H1 (cell line): ENCODE data around the gene ELF4. TPM values are rescaled to one million over a fixed set of nuclear protein-coding genes. Genes with fewer than 3 reads are reported as not detected.

Experiments used
- CTCF ChIA-PET: fragments of 300-600 bp; sonication (Branson Sonifier 250); formaldehyde crosslinking; loops from one replicate; lab custom pipeline; 2021; ENCODE audit not compliant: partially characterized antibody; lab: Charles Lee
- POLR2A ChIA-PET: fragments of 300-600 bp; sonication (Branson Sonifier 250); formaldehyde crosslinking; loops from one replicate; lab custom pipeline; 2021; ENCODE audit warnings: inconsistent platforms; ENCODE audit not compliant: partially characterized antibody; lab: Charles Lee
- DNase-seq, 2 experiments: peaks; one replicate each; pipeline versions ENCODE4 v3.0.0 to v3.0.0-alpha.2; 2010 to 2022; ENCODE audit warnings: low spot score in 2 of 2, low read depth in 1 of 2, mixed read lengths in 1 of 2
- FAIRE-seq: peaks from 2 replicates; lab custom pipeline; 2011; peaks lifted over from hg19 to GRCh38; lab: Jason Lieb, UNC
- H2AFZ ChIP-seq: 2 replicates; pipeline ENCODE4 v1.8.1; 2012; ENCODE audit warnings: low read length, inconsistent platforms
- H2AK5ac ChIP-seq: 2 replicates; pipeline ENCODE4 v1.6.1; 2013; ENCODE audit warnings: low read depth, low read length
- H2BK120ac ChIP-seq: replicated peaks from 2 replicates; pipeline ENCODE3; 2013; ENCODE audit warnings: low read depth, low read length, inconsistent platforms
- H2BK12ac ChIP-seq: 2 replicates; pipeline ENCODE4 v1.6.1; 2013; ENCODE audit warnings: low read depth, low read length
- H2BK15ac ChIP-seq: 2 replicates; pipeline ENCODE4 v1.6.1; 2013; ENCODE audit warnings: low read length
- H2BK20ac ChIP-seq: 2 replicates; pipeline ENCODE4 v1.6.1; 2013; ENCODE audit warnings: low read length
- H2BK5ac ChIP-seq: 2 replicates; pipeline ENCODE4 v1.6.1; 2013; ENCODE audit warnings: low read depth, low read length
- H3K14ac ChIP-seq: 2 replicates; pipeline ENCODE4 v1.6.1; 2013; ENCODE audit warnings: inconsistent platforms; ENCODE audit not compliant: insufficient read length
- H3K18ac ChIP-seq: 2 replicates; pipeline ENCODE4 v1.6.1; 2013; ENCODE audit warnings: low read length; ENCODE audit errors: extremely low read depth
- H3K23ac ChIP-seq: 2 replicates; pipeline ENCODE4 v1.6.1; 2013; ENCODE audit warnings: inconsistent platforms; ENCODE audit not compliant: insufficient read length
- H3K23me2 ChIP-seq: 2 replicates; pipeline ENCODE4 v1.6.1; 2013; ENCODE audit warnings: low read depth, low read length
- H3K27ac ChIP-seq: 2 replicates; pipeline ENCODE4 v1.6.1; 2011; ENCODE audit warnings: low read depth, low read length, inconsistent platforms
- H3K27me3 ChIP-seq, 4 experiments: replicated peaks in 1 of 4; 1 replicate in 1 of 4; 2 replicates in 3 of 4; pipeline versions ENCODE4 v1.6.1 to v1.8.1; 2011 to 2013; ENCODE audit warnings: low read length in 3 of 4, mild to moderate bottlenecking in 3 of 4, inconsistent platforms in 2 of 4, mixed read lengths in 2 of 4, moderate library complexity in 1 of 4; ENCODE audit not compliant: control insufficient read depth in 3 of 4, insufficient read depth in 3 of 4; ENCODE audit errors: extremely low read depth in 1 of 4
- H3K36me3 ChIP-seq, 4 experiments: 2 replicates each; pipeline versions ENCODE4 v1.6.1 to v1.8.1; 2011 to 2013; ENCODE audit warnings: mild to moderate bottlenecking in 4 of 4, low read length in 3 of 4, moderate library complexity in 2 of 4, control low read depth in 1 of 4, inconsistent platforms in 1 of 4; ENCODE audit not compliant: insufficient read depth in 4 of 4, control insufficient read depth in 2 of 4
- H3K4ac ChIP-seq: replicated peaks from 2 replicates; pipeline ENCODE3; 2013; ENCODE audit warnings: low read length, low read depth, mixed read lengths, inconsistent platforms; ENCODE audit not compliant: insufficient read length
- H3K4me1 ChIP-seq, 4 experiments: replicated peaks in 1 of 4; 1 replicate in 1 of 4; 2 replicates in 3 of 4; pipeline versions ENCODE4 v1.6.1 to v1.8.1; 2011 to 2013; ENCODE audit warnings: low read length in 3 of 4, inconsistent platforms in 2 of 4, mixed read lengths in 1 of 4; ENCODE audit not compliant: insufficient read depth in 4 of 4, control insufficient read depth in 3 of 4
- H3K4me2 ChIP-seq, 2 experiments: 2 replicates each; pipeline versions ENCODE4 v1.6.1 to v1.8.1; 2011 to 2013; ENCODE audit warnings: low read depth in 2 of 2, low read length in 2 of 2, control low read depth in 1 of 2, inconsistent platforms in 1 of 2, mild to moderate bottlenecking in 1 of 2; ENCODE audit not compliant: insufficient read depth in 1 of 2
- H3K4me3 ChIP-seq, 4 experiments: fragments of 200-600, 300-600 bp in 1 of 4; sonication (generic), shearing (Covaris generic), sonication (Bioruptor Twin) in 1 of 4; 2 replicates each; pipeline versions ENCODE4 v1.5.1 to v1.8.1; 2011 to 2016; ENCODE audit warnings: low read length in 4 of 4, low read depth in 3 of 4, control low read depth in 2 of 4, inconsistent platforms in 2 of 4, mild to moderate bottlenecking in 2 of 4, mixed read lengths in 1 of 4, moderate library complexity in 1 of 4; ENCODE audit not compliant: insufficient read depth in 2 of 4; ENCODE audit errors: extremely low read depth in 1 of 4
- H3K56ac ChIP-seq: replicated peaks from 2 replicates; pipeline ENCODE3; 2013; ENCODE audit warnings: low read depth, mild to moderate bottlenecking, mixed read lengths, low read length, inconsistent platforms; ENCODE audit not compliant: insufficient read length
- H3K79me1 ChIP-seq: 2 replicates; pipeline ENCODE4 v1.6.1; 2013; ENCODE audit warnings: low read depth, low read length, control low read depth
- H3K79me2 ChIP-seq, 2 experiments: 2 replicates each; pipeline versions ENCODE4 v1.6.1 to v1.8.1; 2012 to 2013; ENCODE audit warnings: low read length in 2 of 2, mild to moderate bottlenecking in 2 of 2, inconsistent platforms in 1 of 2; ENCODE audit not compliant: insufficient read depth in 2 of 2, control insufficient read depth in 1 of 2
- H3K9ac ChIP-seq, 4 experiments: replicated peaks in 1 of 4; 1 replicate in 1 of 4; 2 replicates in 3 of 4; pipeline versions ENCODE4 v1.6.1 to v1.8.1; 2011 to 2013; ENCODE audit warnings: low read depth in 3 of 4, low read length in 3 of 4, control low read depth in 2 of 4, mild to moderate bottlenecking in 2 of 4, moderate library complexity in 2 of 4, inconsistent platforms in 1 of 4; ENCODE audit errors: extremely low read depth in 1 of 4
- H3K9me3 ChIP-seq, 2 experiments: 2 replicates each; pipeline versions ENCODE4 v1.6.1 to v1.8.1; 2012 to 2013; ENCODE audit warnings: mild to moderate bottlenecking in 2 of 2, moderate library complexity in 2 of 2, control low read depth in 1 of 2, inconsistent platforms in 1 of 2, low read depth in 1 of 2, low read length in 1 of 2, mixed read lengths in 1 of 2; ENCODE audit not compliant: insufficient read depth in 2 of 2
- H4K20me1 ChIP-seq, 2 experiments: replicated peaks in 1 of 2; 2 replicates each; pipeline versions ENCODE3 to v1.8.1; 2011 to 2013; ENCODE audit warnings: inconsistent platforms in 2 of 2, low read length in 2 of 2, mild to moderate bottlenecking in 1 of 2; ENCODE audit not compliant: insufficient read depth in 2 of 2, control insufficient read depth in 1 of 2
- H4K5ac ChIP-seq: 2 replicates; pipeline ENCODE4 v1.6.1; 2013; ENCODE audit warnings: low read length, low read depth, mixed read lengths, inconsistent platforms; ENCODE audit not compliant: insufficient read length
- H4K8ac ChIP-seq: 2 replicates; pipeline ENCODE4 v1.8.0; 2013; ENCODE audit warnings: mild to moderate bottlenecking, moderate library complexity, low read length, inconsistent platforms; ENCODE audit not compliant: insufficient read depth; ENCODE audit errors: extremely low read depth
- H4K91ac ChIP-seq: replicated peaks from 2 replicates; pipeline ENCODE3; 2013; ENCODE audit warnings: low read length, mixed read lengths, inconsistent platforms; ENCODE audit not compliant: insufficient read length
- ATF2 ChIP-seq: IDR thresholded peaks from 2 replicates; pipeline ENCODE4 v1.6.1; 2012; ENCODE audit warnings: low read length, inconsistent platforms
- BCL11A ChIP-seq, 2 experiments: IDR thresholded peaks; one replicate each; pipeline ENCODE4 v1.6.1; 2011; ENCODE audit warnings: low read depth in 2 of 2, low read length in 2 of 2, mild to moderate bottlenecking in 2 of 2
- CTBP2 ChIP-seq: IDR thresholded peaks from 2 replicates; pipeline ENCODE4 v1.7.0; 2011; ENCODE audit warnings: borderline replicate concordance, mild to moderate bottlenecking, moderate library complexity, mixed read lengths, low read length; ENCODE audit not compliant: insufficient read depth, insufficient read length
- EZH2 ChIP-seq: fragments of 200-600 bp; sonication (generic); IDR thresholded peaks from 2 replicates; pipeline ENCODE4 v1.7.1; 2012; ENCODE audit warnings: low read depth, mild to moderate bottlenecking, moderate library complexity, low read length, inconsistent platforms; ENCODE audit not compliant: severe bottlenecking
- HDAC2 ChIP-seq, 2 experiments: fragments of 300-600 bp in 1 of 2; sonication (generic) in 1 of 2; IDR thresholded peaks; 2 replicates each; pipeline ENCODE4 v1.6.1; 2011 to 2012; ENCODE audit warnings: low read depth in 2 of 2, low read length in 2 of 2, mild to moderate bottlenecking in 2 of 2, moderate library complexity in 2 of 2, borderline replicate concordance in 1 of 2, inconsistent platforms in 1 of 2
- KDM5A ChIP-seq: fragments of 200-600 bp; IDR thresholded peaks from 2 replicates; pipeline ENCODE4 v1.7.1; 2012; ENCODE audit warnings: mild to moderate bottlenecking, low read length, inconsistent platforms, mixed read lengths
- SP4 ChIP-seq: IDR thresholded peaks from 2 replicates; pipeline ENCODE4 v1.6.1; 2012; ENCODE audit warnings: low read length, inconsistent platforms
- WGBS, 2 experiments: shearing (Covaris generic) in 1 of 2; methylation state at CpG; one replicate each; pipeline versions ENCODE4 v1.1.6 to v1.1.7; 2013 to 2015; ENCODE audit warnings: low lambda C conversion rate in 2 of 2, mixed read lengths in 2 of 2, inconsistent platforms in 1 of 2, low coverage in 1 of 2, missing lambda C conversion rate in 1 of 2; ENCODE audit not compliant: insufficient replicate concordance in 2 of 2, insufficient coverage in 1 of 2, insufficient read length in 1 of 2; ENCODE audit errors: extremely low coverage in 1 of 2, missing lambda C conversion rate in 1 of 2; 5-methylcytosine and 5-hydroxymethylcytosine counted together
- polyA plus RNA-seq, 7 experiments: library from polyadenylated mRNA; depleted of rRNA in 3 of 7; stranded (reverse) in 5 of 7; unstranded in 2 of 7; fragments of >200 nt in 5 of 7; fragments of 200-250 nt in 2 of 7; gene quantifications; 1 replicate in 5 of 7; 2 replicates in 1 of 7; 4 replicates in 1 of 7; pipeline versions ENCODE4 v1.2.1 to v1.2.3, GENCODE V29; 2011 to 2013; ENCODE audit warnings: missing spikeins in 2 of 7, mixed read lengths in 2 of 7
- total RNA-seq: library from RNA; stranded (reverse); fragmentation: NEBNext Ultra II Directional; extraction: Animal tissue kit (Norgen Biotek cat#: 25700); gene quantifications from 2 replicates; pipeline ENCODE4 v1.2.1, GENCODE V29; 2021

ELF4 gene
- total and polyA plus RNA-seq, 2 of the 8 experiments (the other 6 are each of a cell fraction or from before 2014, with no cell fraction given), result 1.8 to 2.0 TPM

GRCh38 chrX:130097507-130098209, 12.6 kb downstream of the ELF4 start:
- H3K9ac ChIP-seq, result no peak overlapping the region

More at GRCh38 chrX:130097507-130098209, 12.6 kb downstream of the ELF4 start:
- Histone ChIP-seq H3K56ac (no peak overlapping the region), H3K4ac (no peak overlapping the region), H3K27ac (no peak overlapping the region), H2BK15ac (no peak overlapping the region), H3K9me3 (no peaks in the 10 kb centered on the region), H2AK5ac (no peak overlapping the region), H2BK12ac (no peak overlapping the region), H3K4me1 (peaks cover 0 to 5% (median under 1%) of the 10 kb centered on the region in 4 experiments; a peak in 2 of 7 replicates), H3K18ac (no peak overlapping the region), H2BK20ac (no peak overlapping the region), H3K79me1 (no peaks in the 10 kb centered on the region), H3K27me3 (no peaks in the 10 kb centered on the region), H3K4me3 (no peak overlapping the region), H3K23ac (no peak overlapping the region), H3K23me2 (no peaks in the 10 kb centered on the region), H4K8ac (no peak overlapping the region), H4K5ac (no peak overlapping the region), H2BK5ac (no peak overlapping the region), H2AFZ (no peak overlapping the region), H3K4me2 (no peak overlapping the region; a peak in 1 of 4 replicates), H4K91ac (no peak overlapping the region), H3K36me3 (no peaks in the 10 kb centered on the region), H4K20me1 (no peaks in the 10 kb centered on the region), H3K14ac (no peak overlapping the region), H3K79me2 (no peaks in the 10 kb centered on the region), H2BK120ac (no peak overlapping the region)
- no peak for FAIRE-seq
- 62% methylated on average over 8 of the region's 14 CpGs; no CpG with 5 or more reads in 1 of the 2 experiments for WGBS, 2 experiments
- POLR2A ChIA-PET, result no interaction called here
- CTCF ChIA-PET, result interaction anchor here (0.6 to 1.8 kb wide), 4 partner anchors 18 to 166 kb away, joined by 3 to 10 read pairs (median 6); no protein-coding TSS in a partner anchor
- TF ChIP-seq BCL11A (IDR thresholded peaks at IDR 0.05; ENCODE audit: low read depth in 2 of 2, low read length in 2 of 2), result no peak
- TF ChIP-seq EZH2, result no peak
- TF ChIP-seq ATF2, result no peak
- TF ChIP-seq SP4, result no peak
- no peak for TF ChIP-seq CTBP2
- no peak for TF ChIP-seq KDM5A
- no peak for TF ChIP-seq HDAC2 (IDR thresholded peaks at IDR 0.05; ENCODE audit: borderline replicate concordance in 1 of 2, low read depth in 2 of 2, low read length in 2 of 2)
- DNase-seq, result no peak
